ENCODE data around the gene MALRD1. TPM values are rescaled to one million over a fixed set of nuclear protein-coding genes. Genes with fewer than 3 reads are reported as not detected.

Gene MALRD1
- total RNA-seq, 1 donor from 2014 or later, result 7.0 TPM

DNA sequence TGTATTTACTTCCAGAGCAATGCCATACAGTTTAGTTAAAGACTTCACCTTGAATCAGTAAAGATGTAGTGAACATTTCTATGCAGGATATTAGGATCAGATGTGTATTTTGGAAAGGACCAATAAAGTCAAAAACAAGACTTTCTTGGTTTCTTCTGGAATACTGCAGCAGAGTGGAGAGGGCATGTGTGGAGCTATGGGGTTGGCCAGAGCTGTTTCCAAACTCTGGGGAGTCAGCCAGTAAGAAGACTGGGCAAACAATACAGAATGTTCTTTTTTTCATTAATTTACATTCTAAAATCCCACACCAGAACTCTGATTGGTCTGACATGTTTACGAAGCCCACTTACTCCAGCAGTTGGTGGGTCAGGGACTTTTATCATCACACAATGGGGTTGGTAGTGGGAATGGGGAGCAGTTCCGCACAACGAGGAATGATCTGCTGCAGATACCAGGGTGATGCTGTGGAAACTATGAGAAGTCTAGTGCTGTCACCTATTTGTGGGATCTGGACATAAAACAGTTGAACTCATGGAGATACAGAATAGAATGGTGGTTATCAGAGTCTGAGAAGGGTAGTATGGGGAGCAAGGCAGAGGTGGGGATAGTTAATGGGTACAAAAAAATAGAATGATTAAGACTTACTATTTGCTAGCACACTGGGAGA lies 267.7 kb downstream of the MALRD1 start:
- DNase-seq, result no peak
- no peaks in the 10 kb centered on the region for H3K4me1 ChIP-seq
- no peak overlapping the region for H3K4me3 ChIP-seq
- no peaks in the 10 kb centered on the region for H3K36me3 ChIP-seq
- TF ChIP-seq, protein P1, sequence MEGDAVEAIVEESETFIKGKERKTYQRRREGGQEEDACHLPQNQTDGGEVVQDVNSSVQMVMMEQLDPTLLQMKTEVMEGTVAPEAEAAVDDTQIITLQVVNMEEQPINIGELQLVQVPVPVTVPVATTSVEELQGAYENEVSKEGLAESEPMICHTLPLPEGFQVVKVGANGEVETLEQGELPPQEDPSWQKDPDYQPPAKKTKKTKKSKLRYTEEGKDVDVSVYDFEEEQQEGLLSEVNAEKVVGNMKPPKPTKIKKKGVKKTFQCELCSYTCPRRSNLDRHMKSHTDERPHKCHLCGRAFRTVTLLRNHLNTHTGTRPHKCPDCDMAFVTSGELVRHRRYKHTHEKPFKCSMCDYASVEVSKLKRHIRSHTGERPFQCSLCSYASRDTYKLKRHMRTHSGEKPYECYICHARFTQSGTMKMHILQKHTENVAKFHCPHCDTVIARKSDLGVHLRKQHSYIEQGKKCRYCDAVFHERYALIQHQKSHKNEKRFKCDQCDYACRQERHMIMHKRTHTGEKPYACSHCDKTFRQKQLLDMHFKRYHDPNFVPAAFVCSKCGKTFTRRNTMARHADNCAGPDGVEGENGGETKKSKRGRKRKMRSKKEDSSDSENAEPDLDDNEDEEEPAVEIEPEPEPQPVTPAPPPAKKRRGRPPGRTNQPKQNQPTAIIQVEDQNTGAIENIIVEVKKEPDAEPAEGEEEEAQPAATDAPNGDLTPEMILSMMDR (IDR thresholded peaks at IDR 0.05), result no peak
- no peaks in the 10 kb centered on the region for H3K27me3 ChIP-seq
- intact Hi-C loops (cut with DNase I), result no loop called here
- H3K9me3 ChIP-seq, result no peaks in the 10 kb centered on the region
- ATAC-seq, result no peak
- H3K27ac ChIP-seq, result no peak overlapping the region

DNA sequence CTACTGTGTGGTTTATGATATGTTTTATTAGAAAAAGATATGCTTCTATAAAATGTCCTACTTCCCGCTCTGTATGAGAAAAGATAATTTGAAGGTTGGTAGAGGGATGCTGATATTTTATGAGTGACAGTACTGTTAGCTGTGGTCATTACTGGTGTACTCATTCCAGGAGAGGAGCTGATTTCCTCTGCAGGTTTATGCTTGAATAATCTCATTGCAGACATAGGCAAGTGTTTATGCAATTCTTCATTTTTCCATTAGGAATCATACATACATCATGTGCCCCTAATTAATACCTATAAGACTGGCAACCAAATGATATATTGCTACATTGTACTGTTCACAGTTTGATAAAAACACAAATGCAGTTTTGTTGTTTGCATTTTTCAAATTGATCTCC lies 269.4 kb downstream of the MALRD1 start:
- ATAC-seq, result no peak
- intact Hi-C loops (cut with DNase I), result no loop called here
- H3K4me1 ChIP-seq, result no peaks in the 10 kb centered on the region
- H3K27ac ChIP-seq, result no peak overlapping the region
- no peaks in the 10 kb centered on the region for H3K27me3 ChIP-seq
- H3K9me3 ChIP-seq, result no peaks in the 10 kb centered on the region
- TF ChIP-seq, protein P1 (IDR thresholded peaks at IDR 0.05), result no peak
- DNase-seq, result no peak
- H3K36me3 ChIP-seq, result no peaks in the 10 kb centered on the region
- H3K4me3 ChIP-seq, result no peak overlapping the region

DNA sequence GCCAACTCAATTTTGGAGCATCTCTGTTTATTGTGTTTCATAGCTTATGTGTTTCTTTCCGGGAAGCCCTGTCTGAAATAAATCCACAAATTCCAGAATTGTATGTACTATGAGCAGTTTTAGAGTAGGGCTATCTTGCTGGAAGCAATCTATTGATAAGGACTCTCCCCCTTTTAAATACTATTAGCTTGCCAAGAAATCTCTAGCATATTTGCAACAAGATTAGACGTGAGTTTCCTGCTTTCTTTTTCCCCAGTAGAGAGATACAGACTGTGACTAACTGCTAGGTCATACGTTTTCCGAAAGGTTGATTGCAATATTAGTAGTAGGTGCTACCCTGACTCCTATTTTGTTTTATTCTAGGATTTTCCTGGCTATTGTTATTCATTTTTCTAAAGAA lies 277.0 kb downstream of the MALRD1 start:
- Histone ChIP-seq H3K4me3 (no peak overlapping the region), H3K27me3 (no peaks in the 10 kb centered on the region), H3K9me3 (no peaks in the 10 kb centered on the region), H3K4me1 (no peaks in the 10 kb centered on the region), H3K27ac (no peak overlapping the region), H3K36me3 (no peaks in the 10 kb centered on the region)
- TF ChIP-seq, protein P1 (IDR thresholded peaks at IDR 0.05), result no peak
- DNase-seq (no peak), ATAC-seq (no peak)
- intact Hi-C loops (cut with DNase I), result no loop called here

DNA sequence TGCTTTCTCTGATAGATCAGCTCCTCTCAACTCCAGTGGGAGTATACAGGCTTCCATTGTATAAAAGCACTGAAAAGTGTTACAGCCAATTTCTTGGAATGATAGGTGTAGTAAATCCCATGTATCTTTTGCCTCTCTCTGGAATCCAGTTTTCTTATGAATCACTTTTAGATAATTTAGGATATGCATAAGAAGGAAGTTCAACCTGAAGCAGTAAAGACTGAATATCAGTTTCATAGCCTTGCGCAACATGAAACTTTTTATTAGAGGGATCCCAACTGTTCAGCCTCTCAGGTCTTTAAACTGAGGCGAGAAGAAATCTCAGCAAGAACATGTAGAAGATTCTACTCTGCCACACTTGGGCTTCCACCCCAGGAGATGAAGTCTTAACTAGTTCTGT lies 280.0 kb downstream of the MALRD1 start:
- no peak overlapping the region for H3K4me3 ChIP-seq
- intact Hi-C loops (cut with DNase I), result no loop called here
- DNase-seq, result no peak
- H3K4me1 ChIP-seq, result no peaks in the 10 kb centered on the region
- no peak for ATAC-seq
- no peaks in the 10 kb centered on the region for H3K36me3 ChIP-seq
- H3K27me3 ChIP-seq, result no peaks in the 10 kb centered on the region
- TF ChIP-seq, protein P1 (IDR thresholded peaks at IDR 0.05), result no peak
- H3K9me3 ChIP-seq, result no peaks in the 10 kb centered on the region
- no peak overlapping the region for H3K27ac ChIP-seq

DNA sequence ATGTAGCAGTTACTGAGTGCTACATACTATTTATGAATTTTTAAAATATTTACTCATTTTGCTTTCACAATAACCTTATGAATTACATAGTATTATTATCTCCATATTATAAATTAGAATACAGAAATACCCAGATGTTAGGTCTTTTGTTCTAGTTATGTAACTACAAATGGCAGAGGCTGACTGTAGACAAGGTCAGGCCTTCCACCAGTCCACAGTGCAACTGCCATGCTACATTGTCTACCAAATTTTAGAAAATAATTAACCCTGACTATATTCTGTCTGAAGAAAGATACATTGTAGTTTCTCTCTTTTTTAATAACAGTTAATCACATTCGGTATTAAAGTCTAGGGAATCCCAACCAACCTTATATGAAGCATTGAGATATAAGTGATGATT lies 280.9 kb downstream of the MALRD1 start:
- Histone ChIP-seq H3K27me3 (no peaks in the 10 kb centered on the region), H3K9me3 (no peaks in the 10 kb centered on the region), H3K36me3 (no peaks in the 10 kb centered on the region), H3K4me1 (no peaks in the 10 kb centered on the region), H3K27ac (no peak overlapping the region), H3K4me3 (no peak overlapping the region)
- TF ChIP-seq, protein P1 (IDR thresholded peaks at IDR 0.05), result no peak
- intact Hi-C loops (cut with DNase I), result no loop called here
- ATAC-seq (no peak), DNase-seq (no peak)

DNA sequence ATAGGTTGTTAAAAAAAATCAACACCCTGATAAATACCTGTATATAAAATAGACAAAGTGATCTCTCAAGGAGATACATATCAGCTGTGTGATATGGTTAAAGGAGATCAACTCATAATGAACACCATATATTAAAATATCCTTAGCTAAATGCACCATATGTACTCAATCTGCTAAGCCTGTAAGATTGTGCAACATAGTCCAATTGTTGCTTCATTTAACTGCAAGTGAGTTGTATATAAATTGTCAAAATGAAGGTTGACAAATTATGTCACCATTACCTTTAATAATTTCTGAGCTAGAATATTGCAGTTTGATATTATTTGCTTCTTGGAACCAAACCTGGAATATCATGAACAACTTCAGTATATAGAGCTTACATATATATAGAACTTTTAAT lies 283.7 kb downstream of the MALRD1 start:
- H3K4me1 ChIP-seq, result no peaks in the 10 kb centered on the region
- ATAC-seq (no peak), DNase-seq (no peak)
- no peaks in the 10 kb centered on the region for H3K9me3 ChIP-seq
- H3K36me3 ChIP-seq, result no peaks in the 10 kb centered on the region
- no peak overlapping the region for H3K4me3 ChIP-seq
- H3K27me3 ChIP-seq, result no peaks in the 10 kb centered on the region
- TF ChIP-seq, protein P1 (IDR thresholded peaks at IDR 0.05), result no peak
- H3K27ac ChIP-seq, result no peak overlapping the region
- intact Hi-C loops (cut with DNase I), result no loop called here
